ENCODE measurements around the gene ADM2.
A peak's percentile ranks its signal among the peaks of the same experiment; 100 is the strongest.

The ADM2 gene

GRCh38 chr22:50505276-50505775, 24.0 kb downstream of the ADM2 start:
- Histone ChIP-seq H3K4me1 (no peaks in the 10 kb centered on the region), H3K27me3 (no peaks in the 10 kb centered on the region), H3K4me3 (ENCODE audit: low read depth, low read length) (no peak overlapping the region), H3K36me3 (peaks cover 27% of the 10 kb centered on the region), H3K9me3 (no peaks in the 10 kb centered on the region)
- DNase-seq: no peak
- TF ChIP-seq CTCF (IDR thresholded peaks at IDR 0.05; ENCODE audit: low read depth, low read length): no peak

- H3K4me3 ChIP-seq (ENCODE audit: low read depth, low read length): peak overlapping the region; percentile 73
- TF ChIP-seq CTCF (IDR thresholded peaks at IDR 0.05; ENCODE audit: low read depth, low read length): no peak
- H3K9me3 ChIP-seq: no peaks in the 10 kb centered on the region
- DNase-seq: no peak
- H3K27me3 ChIP-seq: no peaks in the 10 kb centered on the region
- H3K4me1 ChIP-seq: no peaks in the 10 kb centered on the region
- peaks cover 30% of the 10 kb centered on the region for H3K36me3 ChIP-seq
These were observed 24.6 kb downstream of the ADM2 start for GRCh38 chr22:50505776-50506610.

- Histone ChIP-seq H3K9me3 (no peaks in the 10 kb centered on the region), H3K4me1 (no peaks in the 10 kb centered on the region), H3K36me3 (peaks cover 31% of the 10 kb centered on the region), H3K27me3 (no peaks in the 10 kb centered on the region), H3K4me3 (ENCODE audit: low read depth, low read length) (peak overlapping the region; percentile 73)
- no peak for TF ChIP-seq CTCF (IDR thresholded peaks at IDR 0.05; ENCODE audit: low read depth, low read length)
- no peak for DNase-seq
These were observed 25.5 kb downstream of the ADM2 start for GRCh38 chr22:50506611-50507420.

GRCh38 chr22:50507421-50507990, 26.2 kb downstream of the ADM2 start, which contains the start of gene LMF2:
Gene LMF2 (minus strand): TSS chr22:50507702. CDS start chr22:50507675, 27 bp downstream.
- H3K36me3 ChIP-seq: peaks cover 36% of the 10 kb centered on the region
- peak within 1 kb of the TSS; percentile 94 for H3K4me3 ChIP-seq (ENCODE audit: low read depth, low read length)
- DNase-seq: peak; percentile 95
- H3K9me3 ChIP-seq: no peaks in the 10 kb centered on the region
- no peaks in the 10 kb centered on the region for H3K27me3 ChIP-seq
- H3K4me1 ChIP-seq: no peaks in the 10 kb centered on the region
- no peak for TF ChIP-seq CTCF (IDR thresholded peaks at IDR 0.05; ENCODE audit: low read depth, low read length)

GRCh38 chr22:50507991-50508884, 26.9 kb downstream of the ADM2 start, which contains the start of gene NCAPH2:
Gene NCAPH2 (plus strand): TSS chr22:50508224. CDS start chr22:50508338, 114 bp downstream.
- H3K9me3 ChIP-seq: no peaks in the 10 kb centered on the region
- H3K4me3 ChIP-seq (ENCODE audit: low read depth, low read length): peak within 1 kb of the TSS; percentile 94
- H3K36me3 ChIP-seq: peaks cover 37% of the 10 kb centered on the region
- no peaks in the 10 kb centered on the region for H3K27me3 ChIP-seq
- no peaks in the 10 kb centered on the region for H3K4me1 ChIP-seq
- no peak for TF ChIP-seq CTCF (IDR thresholded peaks at IDR 0.05; ENCODE audit: low read depth, low read length)
- DNase-seq: peak; percentile 98

Measured in BE2C (cell line).